ENCODE data around the gene UBE2F. TPM values are rescaled to one million over a fixed set of nuclear protein-coding genes. Genes with fewer than 3 reads are reported as not detected.

UBE2F gene

DNA sequence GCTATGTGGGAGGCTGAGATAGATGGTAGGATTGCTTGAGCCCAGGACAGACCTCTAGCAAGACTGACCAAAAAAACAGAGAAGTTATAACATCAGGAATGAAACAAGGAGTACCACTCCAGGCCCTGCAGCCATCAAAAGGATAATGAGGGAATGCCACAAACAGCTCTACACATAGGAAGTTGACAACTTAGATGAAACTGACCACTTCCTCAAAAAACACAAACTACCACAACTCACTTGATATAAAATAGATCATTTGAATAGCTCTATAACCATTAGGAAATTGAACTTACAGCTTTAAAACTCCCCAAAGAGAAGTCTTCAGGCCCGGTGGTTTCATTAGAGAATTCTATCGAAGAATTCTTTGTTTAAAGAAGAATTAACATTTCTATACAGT, 120.4 kb downstream of the UBE2F start:
- Histone ChIP-seq H4K8ac (ENCODE audit: low read depth, low read length) (no peak overlapping the region), H3K56ac (ENCODE audit: low read length) (no peak overlapping the region), H2AK5ac (ENCODE audit: low read length) (no peak overlapping the region), H2BK15ac (replicated peaks; ENCODE audit: low read depth) (no peak overlapping the region), H3K79me1 (ENCODE audit: low read length) (no peaks in the 10 kb centered on the region), H3K79me2 (ENCODE audit: control insufficient read depth, insufficient read depth, low read length) (no peaks in the 10 kb centered on the region), H3K18ac (ENCODE audit: low read length) (no peak overlapping the region), H3K27ac (ENCODE audit: low read depth, low read length) (no peak overlapping the region), H3K36me3 (ENCODE audit: control insufficient read depth, insufficient read depth, low read length) (peaks cover 10% of the 10 kb centered on the region), H2BK120ac (ENCODE audit: low read depth, low read length) (no peak overlapping the region), H3K4ac (ENCODE audit: low read depth, low read length) (no peak overlapping the region), H4K5ac (ENCODE audit: low read length) (no peak overlapping the region), H3K4me2 (ENCODE audit: low read length) (no peak overlapping the region), H2BK5ac (ENCODE audit: low read length) (no peak overlapping the region), H3K4me3 (ENCODE audit: low read length) (no peak overlapping the region), H3K4me1 (ENCODE audit: control insufficient read depth, low read depth, low read length) (no peaks in the 10 kb centered on the region), H3K9ac (ENCODE audit: low read length) (no peak overlapping the region), H3K23ac (ENCODE audit: low read length) (no peak overlapping the region), H3K27me3 (ENCODE audit: insufficient read depth, low read length, poor library complexity) (no peaks in the 10 kb centered on the region)
- WGBS (ENCODE audit: extremely low coverage, insufficient coverage, low lambda C conversion rate) = no CpG with 5 or more reads among the region's 2 CpGs
- DNase-seq = no peak

DNA sequence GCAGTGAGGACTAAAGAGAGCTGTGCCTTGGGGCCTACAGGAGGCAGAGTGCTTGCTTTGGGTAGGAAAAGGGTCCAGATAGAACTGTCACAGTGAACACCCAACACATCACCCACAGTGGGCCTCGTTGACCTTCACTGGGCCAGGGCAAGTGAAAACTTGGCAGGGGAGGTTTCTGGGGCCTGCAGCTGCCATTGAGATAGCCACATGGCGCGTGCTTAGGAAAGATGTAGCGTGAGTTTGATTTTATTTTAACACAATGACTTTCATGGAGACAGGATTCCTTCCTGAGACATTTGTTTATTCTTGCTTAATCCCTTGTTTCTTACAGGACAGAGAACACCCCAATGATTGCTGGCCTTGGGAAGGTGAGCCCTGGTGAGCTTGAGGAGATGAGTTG, 124.1 kb downstream of the UBE2F start:
- no peak overlapping the region for H3K4ac ChIP-seq (ENCODE audit: low read depth, low read length)
- no peak overlapping the region for H3K9ac ChIP-seq (ENCODE audit: low read length)
- H3K4me2 ChIP-seq (ENCODE audit: low read length) = no peak overlapping the region
- peaks cover 2% of the 10 kb centered on the region for H3K36me3 ChIP-seq (ENCODE audit: control insufficient read depth, insufficient read depth, low read length)
- no peak overlapping the region for H3K27ac ChIP-seq (ENCODE audit: low read depth, low read length)
- H2AK5ac ChIP-seq (ENCODE audit: low read length) = no peak overlapping the region
- H4K5ac ChIP-seq (ENCODE audit: low read length) = no peak overlapping the region
- H3K18ac ChIP-seq (ENCODE audit: low read length) = no peak overlapping the region
- H3K56ac ChIP-seq (ENCODE audit: low read length) = no peak overlapping the region
- no peaks in the 10 kb centered on the region for H3K79me2 ChIP-seq (ENCODE audit: control insufficient read depth, insufficient read depth, low read length)
- H3K4me3 ChIP-seq (ENCODE audit: low read length) = no peak overlapping the region
- no peaks in the 10 kb centered on the region for H3K79me1 ChIP-seq (ENCODE audit: low read length)
- no peak overlapping the region for H2BK15ac ChIP-seq (replicated peaks; ENCODE audit: low read depth)
- H4K8ac ChIP-seq (ENCODE audit: low read depth, low read length) = no peak overlapping the region
- no peaks in the 10 kb centered on the region for H3K27me3 ChIP-seq (ENCODE audit: insufficient read depth, low read length, poor library complexity)
- no peak overlapping the region for H3K23ac ChIP-seq (ENCODE audit: low read length)
- WGBS (ENCODE audit: extremely low coverage, insufficient coverage, low lambda C conversion rate) = no CpG with 5 or more reads among the region's 4 CpGs
- DNase-seq = no peak
- no peak overlapping the region for H2BK5ac ChIP-seq (ENCODE audit: low read length)
- no peak overlapping the region for H2BK120ac ChIP-seq (ENCODE audit: low read depth, low read length)
- H3K4me1 ChIP-seq (ENCODE audit: control insufficient read depth, low read depth, low read length) = no peaks in the 10 kb centered on the region

DNA sequence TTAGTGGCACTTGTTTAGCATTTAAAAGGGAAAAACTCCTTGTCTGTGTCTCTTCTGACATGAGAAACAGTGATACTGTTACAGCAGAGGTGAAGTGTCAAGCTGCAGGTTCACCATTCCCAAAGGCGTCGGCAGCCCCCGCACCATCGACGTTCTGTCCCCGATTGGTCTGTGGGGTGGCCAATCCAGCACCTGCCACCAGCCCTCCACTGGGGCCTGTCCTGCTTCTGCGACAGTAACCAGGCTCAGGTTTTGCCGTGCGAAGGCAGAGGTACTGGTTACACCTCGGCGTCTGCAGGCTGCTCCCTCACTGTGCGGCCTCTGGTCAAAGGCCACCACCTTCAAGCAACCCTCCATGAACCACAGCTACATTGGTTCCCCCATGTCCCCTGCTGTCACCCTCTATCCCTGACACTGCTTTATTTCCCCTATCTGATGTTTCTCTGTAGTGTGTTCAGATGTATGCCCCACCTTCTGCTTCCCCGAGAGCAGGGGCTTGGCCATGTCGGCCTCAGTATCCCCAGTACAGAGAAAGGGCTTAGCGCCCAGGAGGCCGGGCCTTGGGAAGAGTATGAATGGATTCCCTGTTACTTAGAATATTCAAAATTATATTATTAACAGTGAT, 124.7 kb downstream of the UBE2F start:
- H3K23ac ChIP-seq (ENCODE audit: low read length) = no peak overlapping the region
- no peak overlapping the region for H2BK5ac ChIP-seq (ENCODE audit: low read length)
- no peak overlapping the region for H3K18ac ChIP-seq (ENCODE audit: low read length)
- peaks cover 2% of the 10 kb centered on the region for H3K36me3 ChIP-seq (ENCODE audit: control insufficient read depth, insufficient read depth, low read length)
- H3K27me3 ChIP-seq (ENCODE audit: insufficient read depth, low read length, poor library complexity) = no peaks in the 10 kb centered on the region
- no peak overlapping the region for H3K56ac ChIP-seq (ENCODE audit: low read length)
- no peaks in the 10 kb centered on the region for H3K79me1 ChIP-seq (ENCODE audit: low read length)
- no peak overlapping the region for H2BK120ac ChIP-seq (ENCODE audit: low read depth, low read length)
- DNase-seq = no peak
- no peak overlapping the region for H4K8ac ChIP-seq (ENCODE audit: low read depth, low read length)
- no peaks in the 10 kb centered on the region for H3K79me2 ChIP-seq (ENCODE audit: control insufficient read depth, insufficient read depth, low read length)
- no peak overlapping the region for H2BK15ac ChIP-seq (replicated peaks; ENCODE audit: low read depth)
- no peak overlapping the region for H3K4me2 ChIP-seq (ENCODE audit: low read length)
- no peak overlapping the region for H2AK5ac ChIP-seq (ENCODE audit: low read length)
- H4K5ac ChIP-seq (ENCODE audit: low read length) = no peak overlapping the region
- H3K27ac ChIP-seq (ENCODE audit: low read depth, low read length) = no peak overlapping the region
- no peak overlapping the region for H3K4ac ChIP-seq (ENCODE audit: low read depth, low read length)
- no peaks in the 10 kb centered on the region for H3K4me1 ChIP-seq (ENCODE audit: control insufficient read depth, low read depth, low read length)
- H3K4me3 ChIP-seq (ENCODE audit: low read length) = no peak overlapping the region
- WGBS (ENCODE audit: extremely low coverage, insufficient coverage, low lambda C conversion rate) = no CpG with 5 or more reads among the region's 16 CpGs
- H3K9ac ChIP-seq (ENCODE audit: low read length) = no peak overlapping the region

Small RNA genes lying within 50 kb of the gene (small RNA-seq; reads per million reads assigned to genes)
- not detected for gene RNU6-1333P (ENCODE audit: insufficient read depth)
